Stimulated activated CD8-positive, alpha-beta memory T cell treated with anti-CD3 and anti-CD28 coated beads, Interleukin-2, amount 100 ng/mL, for 1 hour (primary cell): ENCODE results near the gene XRCC4.
"Not testable (repeated sequence)": the region's sequence is repeated elsewhere in the genome, so short reads cannot be mapped to it uniquely, and the experiment has no call there.

Experiments used
- DNase-seq, 2 donors: peaks; one replicate each; pipeline ENCODE4 v3.0.0-alpha.2; 2020; ENCODE audit warnings: low read depth in 2 of 2

The XRCC4 gene

DNA sequence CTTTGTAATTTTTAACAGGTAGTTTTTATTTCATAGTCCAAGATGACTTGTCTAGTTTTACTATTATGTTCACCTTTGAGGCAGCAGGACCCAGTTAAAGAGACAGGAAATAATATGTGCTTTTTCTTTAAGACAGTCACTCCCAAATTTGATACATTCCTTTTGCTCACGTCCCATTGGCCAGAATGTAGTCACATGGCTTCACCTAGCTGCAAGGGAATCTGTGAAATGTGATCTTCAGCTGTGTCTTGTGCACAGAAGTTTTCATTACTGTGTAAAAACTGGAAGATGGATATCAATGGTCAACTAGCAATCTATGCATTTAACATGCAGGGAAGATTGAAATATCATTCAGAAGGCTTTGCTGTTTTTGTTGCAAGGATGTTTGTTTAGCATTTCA, 41.1 kb downstream of the XRCC4 start:
- no peak for DNase-seq

DNA sequence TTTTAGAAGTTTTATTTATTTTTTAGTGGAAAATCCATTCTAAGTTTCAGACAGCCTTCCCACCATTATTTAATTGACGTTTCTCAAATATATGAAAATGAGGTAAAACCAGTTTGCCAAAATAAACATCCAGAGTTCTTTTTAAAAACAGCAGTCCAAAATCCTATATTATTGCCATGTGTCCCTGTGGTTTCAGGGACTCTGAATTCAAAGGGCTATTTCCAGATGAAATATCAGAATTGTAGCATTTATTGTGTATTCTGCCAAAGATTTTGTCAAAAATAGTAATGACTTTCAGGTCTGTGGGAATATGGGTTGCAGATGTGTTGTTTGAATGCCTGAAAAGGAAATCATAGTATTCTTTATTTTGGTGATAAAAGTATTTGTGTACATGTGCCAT, 41.6 kb downstream of the XRCC4 start:
- DNase-seq = no peak

DNA sequence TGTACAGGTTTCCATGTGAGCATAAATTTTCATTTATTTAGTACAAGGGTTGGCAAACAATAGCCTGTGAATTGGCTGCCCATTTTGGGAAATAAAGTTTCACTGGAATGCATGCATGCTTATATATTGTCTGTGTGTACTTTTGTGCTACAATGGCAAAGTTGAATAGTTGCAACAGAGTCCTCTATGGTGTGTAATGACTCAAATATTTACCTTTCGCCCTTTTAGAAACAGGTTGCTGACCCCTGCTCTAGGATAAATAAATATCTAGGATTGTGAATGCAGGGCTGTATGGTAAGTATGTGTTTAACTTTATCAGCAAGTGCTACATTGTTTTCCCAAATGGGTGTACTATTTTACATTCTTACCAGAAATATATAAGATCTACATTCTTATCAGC, 47.2 kb downstream of the XRCC4 start:
- DNase-seq = no peak

DNA sequence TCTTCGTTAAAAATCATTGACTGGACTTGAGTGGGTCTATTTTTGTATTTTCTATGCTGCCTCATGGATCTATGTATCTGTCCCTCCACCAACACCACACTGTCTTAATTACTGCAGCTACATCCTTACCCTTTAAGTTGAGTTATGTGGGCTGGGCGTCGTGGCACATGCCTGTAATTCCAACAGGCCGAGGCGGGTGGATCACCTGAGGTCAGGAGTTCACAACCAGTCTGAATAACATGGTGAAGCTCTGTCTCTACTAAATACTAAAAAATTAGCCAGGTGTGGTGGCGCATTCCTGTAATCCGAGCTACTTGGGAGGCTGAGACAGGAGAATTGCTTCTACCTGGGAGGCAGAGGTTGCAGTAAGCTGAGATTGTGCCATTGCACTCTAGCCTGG, 48.2 kb downstream of the XRCC4 start:
- no peak for DNase-seq

DNA sequence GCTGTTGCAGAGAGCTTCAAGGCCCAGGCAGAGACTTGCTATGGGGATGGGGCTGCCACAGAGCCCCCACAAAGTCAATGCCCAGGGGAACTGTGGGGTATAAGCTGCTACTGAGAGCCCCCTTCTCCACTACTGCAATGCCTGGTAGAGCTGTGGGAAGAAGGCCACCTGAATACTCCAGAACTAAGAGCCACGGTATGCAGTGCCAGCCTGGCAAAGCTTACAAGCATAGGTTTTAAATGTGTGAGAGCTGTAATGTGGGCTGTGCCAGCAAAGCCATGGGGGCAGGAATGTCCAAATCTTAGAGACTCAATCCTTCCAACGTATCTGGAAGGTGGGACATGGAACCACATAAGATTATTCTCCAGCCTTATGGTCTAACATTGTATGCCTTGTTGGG, 49.2 kb downstream of the XRCC4 start:
- no peak for DNase-seq

DNA sequence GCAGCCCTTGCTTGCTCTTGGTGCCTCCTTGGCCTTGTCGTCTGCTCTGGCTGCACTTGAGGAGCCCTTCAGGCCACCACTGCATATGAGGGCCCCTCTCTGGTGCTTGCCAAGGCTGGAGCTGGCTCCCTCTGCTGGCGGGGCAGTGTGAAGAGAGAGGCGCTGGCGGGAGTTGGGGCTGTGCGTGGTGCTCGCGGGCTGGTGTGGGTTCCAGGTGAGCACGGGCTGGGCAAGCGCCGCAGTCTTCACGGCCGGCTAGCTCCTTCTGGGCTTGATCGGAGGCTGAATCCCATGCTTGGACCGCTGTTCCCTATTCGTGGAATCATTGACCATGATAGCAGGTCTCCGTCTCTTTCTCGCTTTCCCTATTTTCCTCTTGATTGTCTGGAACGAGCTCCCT, 56.5 kb downstream of the XRCC4 start:
- no peak for DNase-seq

DNA sequence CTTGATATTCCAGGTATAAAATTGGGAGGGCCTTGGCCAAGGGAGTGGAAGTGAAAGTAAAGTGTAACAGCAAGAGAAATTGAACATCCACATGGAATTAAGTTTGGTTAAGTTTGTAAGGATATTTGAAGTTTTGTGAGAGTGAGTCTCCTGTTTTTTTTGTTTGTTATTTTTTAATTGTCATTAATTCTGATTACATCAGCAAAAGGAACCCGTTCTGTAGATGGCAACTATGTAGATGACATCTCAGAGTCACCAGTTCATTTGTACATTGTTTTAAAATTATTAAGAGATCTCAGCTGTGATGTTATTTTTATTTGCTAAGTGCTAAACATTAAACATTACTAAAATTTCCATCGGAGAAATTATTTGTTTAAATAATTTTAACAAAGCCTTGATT, 65.2 kb downstream of the XRCC4 start:
- no peak for DNase-seq

DNA sequence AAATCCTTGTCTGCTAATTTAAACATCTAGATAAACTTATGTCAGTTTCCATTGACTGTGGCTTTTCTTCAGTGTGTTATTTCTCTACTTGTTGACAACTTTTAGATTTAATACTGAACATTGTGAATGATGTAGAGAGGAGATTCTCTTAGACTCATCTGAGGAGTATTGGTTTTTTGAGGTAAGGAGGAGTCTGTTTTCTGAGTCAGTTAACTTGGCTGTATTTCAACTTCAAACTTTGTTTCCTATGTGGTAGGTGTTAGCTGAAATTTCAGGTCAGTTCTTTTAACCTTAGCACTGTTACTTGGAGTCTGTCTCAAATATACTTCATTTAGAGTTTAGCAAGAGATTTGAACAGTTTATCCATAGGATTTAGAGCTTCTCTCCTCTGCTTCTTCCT, 67.9 kb downstream of the XRCC4 start:
- DNase-seq = no peak

DNA sequence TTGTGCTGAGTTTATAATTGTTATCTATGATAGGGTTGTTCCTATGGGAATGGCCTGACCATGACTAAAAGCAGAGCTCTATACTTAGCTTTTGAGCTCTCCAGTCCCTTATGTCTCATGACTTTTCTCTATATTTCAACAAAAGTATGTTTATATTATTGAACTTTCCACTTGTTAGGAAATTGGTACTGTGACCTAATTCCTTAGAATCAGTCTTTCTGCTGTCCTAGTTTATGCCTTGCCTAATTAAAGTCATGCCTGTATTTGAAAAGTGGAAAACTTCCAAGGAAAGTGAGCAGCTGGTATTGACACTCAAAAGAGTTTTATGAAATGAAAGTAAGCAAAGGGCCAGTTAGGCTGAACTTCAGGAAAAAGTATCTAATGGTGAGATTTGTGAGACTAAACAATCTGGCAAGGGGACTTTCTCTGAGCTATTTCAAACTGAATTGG, 68.6 kb downstream of the XRCC4 start:
- no peak for DNase-seq

DNA sequence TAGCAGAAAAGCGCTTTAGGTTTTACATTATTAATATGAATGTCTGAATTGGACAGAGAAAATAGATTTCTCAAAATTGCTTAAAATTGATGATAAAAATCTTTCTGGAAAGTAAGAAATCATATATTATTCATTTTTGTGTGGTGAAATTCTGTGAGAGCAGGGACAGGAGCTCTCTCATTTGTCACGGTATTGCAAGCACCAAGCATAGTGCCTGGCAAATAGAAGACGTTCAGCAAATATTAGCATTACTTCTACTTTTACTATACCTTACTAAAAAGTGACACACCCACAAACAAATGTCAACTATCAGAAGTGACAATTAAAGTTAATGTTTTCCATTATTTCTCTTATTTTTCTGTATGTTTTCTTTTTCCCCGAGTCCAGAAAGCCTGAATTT, 69.1 kb downstream of the XRCC4 start:
- DNase-seq = no peak

DNA sequence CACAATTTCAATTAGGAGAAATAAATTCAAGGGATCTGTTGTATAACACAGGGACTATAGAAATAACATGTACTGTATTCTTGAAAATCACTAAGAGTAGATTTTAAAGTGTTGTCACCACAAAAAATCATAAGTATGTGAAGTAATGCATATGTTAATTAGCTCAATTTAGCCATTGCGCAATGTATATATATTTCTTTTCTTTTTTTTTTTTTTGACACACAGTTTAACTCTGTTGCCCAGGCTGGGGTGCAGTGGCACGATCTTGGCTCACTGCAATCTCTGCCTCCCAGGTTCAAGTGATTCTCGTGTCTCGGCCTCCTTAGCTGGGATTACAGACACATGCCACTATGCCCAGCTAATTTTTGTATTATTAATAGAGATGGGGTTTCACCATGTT, 70.2 kb downstream of the XRCC4 start:
- DNase-seq = no peak

DNA sequence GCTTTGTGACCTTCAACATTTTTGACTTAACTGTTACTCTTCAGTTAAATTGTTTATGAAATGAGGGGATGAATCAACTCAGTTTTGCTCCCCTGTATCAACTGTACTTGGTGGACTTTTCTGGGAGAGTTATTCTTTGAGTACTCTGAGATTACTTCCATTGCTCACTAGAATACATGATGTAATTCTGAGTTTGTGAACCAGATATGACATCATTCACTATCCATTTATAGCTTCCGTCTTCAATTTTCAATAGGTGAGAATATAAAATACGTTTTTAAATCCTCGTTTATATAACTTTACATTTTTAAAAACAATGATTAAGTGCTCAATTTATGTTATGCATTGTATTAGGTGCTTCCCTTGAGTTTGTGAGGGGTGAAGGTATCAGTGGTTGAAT, 71.0 kb downstream of the XRCC4 start:
- DNase-seq = no peak

DNA sequence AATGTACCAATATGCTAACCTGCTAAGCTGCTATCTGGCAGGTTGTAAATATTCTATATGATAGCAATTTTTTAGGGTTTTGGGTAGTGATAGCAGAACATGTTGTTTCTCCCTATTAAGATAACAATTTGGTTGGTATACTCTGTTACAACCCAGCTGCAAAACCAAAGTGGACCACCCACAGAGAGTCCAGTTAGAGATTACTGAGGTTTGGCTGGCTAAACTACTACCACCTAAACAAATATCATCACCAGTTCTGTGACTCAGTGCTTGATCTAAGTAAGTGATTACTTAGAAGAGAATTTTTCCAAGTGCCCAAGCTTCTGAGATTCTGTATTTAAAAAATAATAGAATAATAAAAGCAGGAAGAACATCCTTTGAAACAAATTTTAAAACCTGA, 72.3 kb downstream of the XRCC4 start:
- no peak for DNase-seq

DNA sequence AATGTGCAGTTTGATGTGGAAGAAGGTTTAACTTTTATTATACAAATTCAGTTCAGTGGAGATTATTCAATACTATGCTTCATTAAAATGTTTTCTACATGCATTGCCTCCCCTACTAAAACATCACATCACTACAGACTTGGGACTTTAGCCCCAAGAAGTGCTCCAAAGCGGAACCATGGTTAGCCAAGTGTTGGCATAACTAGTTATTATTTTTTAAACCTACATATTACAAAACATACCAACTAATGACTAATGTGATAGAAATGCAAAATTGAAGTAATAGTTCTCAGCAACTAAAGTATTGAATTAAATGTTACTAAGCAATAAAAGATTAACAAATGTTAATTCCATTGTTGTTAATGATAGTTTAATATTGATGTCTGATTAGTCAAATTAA, 74.5 kb downstream of the XRCC4 start:
- DNase-seq = no peak

DNA sequence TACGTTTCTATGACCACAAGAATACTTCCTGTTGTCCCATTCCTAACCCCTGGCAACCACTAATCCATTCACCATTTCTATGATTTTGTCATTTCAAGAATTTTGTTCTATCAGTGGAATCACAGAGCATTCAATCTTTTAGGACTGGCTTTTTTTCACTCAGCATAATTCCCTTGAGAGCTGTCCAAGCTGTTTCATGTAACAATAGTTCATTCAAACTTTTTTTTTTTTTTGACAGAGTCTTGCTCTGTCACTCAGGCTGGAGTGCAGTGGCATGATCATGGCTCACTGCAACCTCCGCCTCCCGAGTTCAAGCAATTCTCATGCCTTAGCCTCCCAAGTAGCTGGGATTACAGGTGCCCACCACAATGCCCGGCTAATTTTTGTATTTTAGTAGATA, 75.6 kb downstream of the XRCC4 start:
- not testable (repeated sequence) for DNase-seq

DNA sequence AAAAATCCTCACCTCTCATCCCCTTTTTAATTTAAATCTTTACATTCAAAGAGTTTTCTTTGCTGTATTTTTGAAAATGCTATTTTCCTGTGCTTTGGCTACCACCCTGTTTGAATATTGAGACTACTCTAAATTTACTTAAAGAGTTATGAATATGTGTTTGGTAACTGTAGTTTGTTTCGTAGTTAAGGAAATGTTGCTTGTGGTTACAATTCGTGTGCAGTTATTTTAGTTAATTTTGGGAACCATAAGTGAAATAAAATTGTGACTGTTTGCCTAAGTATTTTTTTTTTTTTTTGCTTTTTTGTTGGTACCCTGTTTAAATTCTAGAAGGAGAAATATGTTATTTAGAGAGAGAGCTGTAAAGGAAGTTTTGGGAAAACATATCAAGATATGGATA, 78.7 kb downstream of the XRCC4 start:
- DNase-seq = no peak

DNA sequence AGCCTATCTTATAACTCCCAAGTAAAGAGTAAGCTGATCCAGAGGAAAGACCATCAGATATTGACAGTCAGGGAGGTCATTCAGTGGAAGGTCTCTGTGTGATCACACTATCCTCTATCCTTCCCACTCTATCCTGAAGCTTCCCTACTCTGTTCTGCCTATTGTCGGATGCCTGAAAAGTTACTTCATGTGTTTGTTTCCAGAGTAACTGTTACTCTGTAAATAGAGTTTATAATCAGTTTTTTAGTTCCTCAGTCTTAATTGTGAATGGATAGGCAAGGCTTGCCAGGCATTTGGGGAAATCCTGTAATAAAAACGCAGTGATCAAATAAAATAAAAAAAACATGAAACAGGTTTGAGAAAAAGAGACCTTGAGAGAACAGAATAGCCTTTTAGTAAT, 79.8 kb downstream of the XRCC4 start:
- no peak for DNase-seq

DNA sequence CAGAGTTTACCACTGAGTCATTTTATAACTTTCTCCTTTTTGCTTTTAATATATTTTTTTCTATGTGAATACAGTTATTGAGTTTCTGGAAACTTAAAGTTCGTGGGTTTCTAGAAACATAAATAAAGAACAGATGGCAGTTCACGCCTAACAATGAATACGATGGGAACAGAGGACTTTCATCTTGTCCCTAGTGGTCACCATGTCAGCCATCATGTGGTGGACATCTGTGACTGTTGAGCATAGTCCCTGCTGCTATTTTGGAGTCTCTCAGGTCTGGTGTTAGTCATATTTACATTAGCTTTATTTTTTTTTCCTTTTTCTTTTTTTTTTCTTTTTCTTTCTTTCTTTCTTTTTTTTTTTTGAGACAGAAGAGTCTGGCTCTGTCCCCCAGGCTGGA, 85.3 kb downstream of the XRCC4 start:
- DNase-seq = no peak

DNA sequence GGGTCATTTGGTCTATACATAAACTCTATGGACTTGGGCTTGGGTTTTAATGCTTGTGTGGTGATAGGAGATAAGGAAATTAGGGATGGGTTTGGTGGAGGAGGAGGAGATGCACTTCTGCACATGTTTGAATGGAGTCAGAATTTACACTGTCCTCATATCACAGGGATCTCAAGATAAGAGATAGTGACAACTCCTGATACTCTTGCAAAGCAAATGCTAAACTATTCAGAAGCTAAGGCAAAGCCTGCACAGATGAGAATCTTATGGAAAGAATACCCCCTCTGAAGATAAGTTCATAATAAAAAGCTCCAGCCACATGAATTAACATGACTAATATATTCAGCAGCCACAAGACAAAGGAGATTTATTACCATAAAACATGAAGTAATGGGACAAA, 90.2 kb downstream of the XRCC4 start:
- DNase-seq = no peak

DNA sequence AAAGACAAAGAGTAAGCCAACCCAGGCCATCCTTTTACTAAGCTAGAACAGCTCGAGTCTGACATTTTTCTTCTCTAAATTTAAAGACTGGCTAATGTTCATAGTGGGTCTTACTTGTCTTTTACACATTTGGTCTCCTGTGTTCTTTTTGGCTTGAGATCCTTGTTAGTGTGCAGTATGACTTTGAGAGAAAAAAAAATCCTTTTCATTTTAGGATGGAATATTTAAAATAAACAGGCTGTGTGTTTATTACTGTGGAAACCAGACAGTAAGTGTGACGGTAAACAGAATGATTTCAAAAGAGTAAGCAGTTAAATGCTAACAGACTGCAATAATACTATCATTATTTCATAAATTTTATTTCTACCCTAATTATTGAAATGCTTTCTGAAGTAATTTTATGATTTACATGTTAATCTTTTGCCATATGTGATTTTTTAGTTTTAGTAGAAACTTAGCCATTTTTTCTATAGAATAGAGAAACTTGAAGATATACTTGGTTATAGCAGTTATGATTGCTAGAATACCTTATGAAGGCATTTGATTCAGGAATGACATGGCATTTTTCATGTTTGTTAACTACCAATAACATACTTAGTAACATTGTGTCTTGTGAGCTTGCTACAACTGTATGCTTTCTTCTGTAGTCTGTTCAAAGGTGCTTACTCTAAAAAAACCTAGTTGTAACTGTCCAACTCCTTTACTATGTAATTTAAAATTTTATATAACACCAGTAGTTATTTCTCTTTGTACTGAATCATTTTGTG, 92.4 kb downstream of the XRCC4 start:
- DNase-seq = no peak

DNA sequence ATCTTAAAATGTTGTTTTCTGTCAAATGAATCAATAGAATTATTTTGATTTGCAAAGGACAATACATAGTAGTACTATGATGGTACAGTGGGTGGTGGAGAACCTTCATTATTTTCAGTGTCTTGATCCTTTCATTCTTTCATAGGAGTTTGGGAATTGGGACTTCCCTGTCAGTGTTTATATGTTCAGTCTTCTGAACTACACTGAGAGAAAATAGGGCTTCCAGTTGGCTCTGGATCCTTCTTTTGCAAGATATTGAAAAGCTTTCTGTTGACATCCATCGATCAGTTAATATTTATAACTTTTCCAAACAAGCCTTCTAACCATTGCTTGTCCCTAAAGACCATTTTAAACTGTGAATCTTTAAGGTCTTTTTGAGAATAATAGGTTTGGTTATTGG, 94.7 kb downstream of the XRCC4 start:
- DNase-seq = no peak

DNA sequence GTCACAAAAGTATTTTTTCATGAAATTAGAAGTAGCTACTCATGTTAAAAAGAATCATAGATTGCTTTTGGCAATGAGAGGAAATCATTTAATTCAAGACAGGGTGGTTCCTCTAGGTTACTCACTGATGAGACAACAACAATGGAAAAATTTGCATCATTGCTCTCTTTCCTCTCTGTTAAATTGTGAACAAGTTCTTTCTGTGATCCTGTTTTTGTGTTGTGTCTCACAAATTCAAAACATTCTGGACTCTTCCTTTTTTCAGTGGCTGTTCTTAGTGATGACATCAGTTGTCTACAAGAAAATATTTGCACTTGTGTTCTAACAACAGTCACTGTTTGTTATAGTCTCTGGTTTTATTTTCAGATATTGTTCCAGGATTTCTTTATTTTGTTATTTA, 95.3 kb downstream of the XRCC4 start:
- DNase-seq = no peak

DNA sequence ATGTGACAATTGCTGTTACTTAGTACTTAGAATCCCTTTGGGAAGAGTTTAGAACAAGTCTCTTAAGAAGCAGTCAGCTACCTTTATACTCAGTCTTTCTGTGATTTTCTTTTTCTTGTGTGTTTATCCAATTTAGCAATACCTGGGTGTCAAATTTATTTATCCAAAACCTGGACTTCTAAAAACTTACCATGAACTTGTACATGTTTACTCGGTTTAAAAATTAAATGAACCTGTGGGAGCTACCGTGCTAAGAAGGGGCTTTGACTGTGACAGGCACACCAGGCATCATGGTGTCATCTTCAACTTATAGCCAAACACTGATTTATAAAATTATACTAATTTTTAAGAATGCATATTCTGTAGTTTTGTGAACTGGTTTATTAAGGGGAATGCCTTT, 96.5 kb downstream of the XRCC4 start:
- no peak for DNase-seq

DNA sequence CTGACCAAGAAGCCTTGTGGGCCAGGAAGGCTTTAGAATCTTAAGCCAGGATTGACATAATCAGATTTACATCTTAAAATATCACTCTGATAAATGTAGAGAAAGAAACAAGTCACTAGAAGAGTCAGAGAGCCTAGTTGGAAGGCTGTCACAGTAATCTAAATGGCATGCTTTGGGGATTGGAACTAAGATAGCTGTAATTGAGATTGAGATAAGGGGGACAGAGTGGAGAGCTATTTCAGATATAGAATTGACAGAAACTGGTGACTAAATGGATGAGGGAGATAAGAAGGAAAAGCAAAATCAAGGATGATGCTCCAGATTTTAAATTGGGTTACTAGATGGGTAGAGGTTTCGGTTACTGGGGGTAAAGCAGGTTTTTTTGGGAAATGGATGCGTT, 100.5 kb downstream of the XRCC4 start:
- no peak for DNase-seq
